ENCODE results near the gene CDKN2AIPNL.

CDKN2AIPNL gene

GRCh38 chr5:134370871-134371833 is 40.5 kb downstream of the CDKN2AIPNL start, which contains the start of gene UBE2B:
Gene UBE2B, plus strand, starts transcription at chr5:134371569. Its CDS starts 27 bp downstream, at chr5:134371596.
- no peaks in the 10 kb centered on the region for H3K27me3 ChIP-seq
- H3K4me3 ChIP-seq = peak within 1 kb of the TSS; percentile 81 to 99 (median 94)
- peaks cover 35 to 46% (median 41%) of the 10 kb centered on the region in 11 experiments for H4K20me1 ChIP-seq
- peak within 1 kb of the TSS; percentile 81 to 98 (median 92) for H3K4me2 ChIP-seq
- peak within 1 kb of the TSS; percentile 95 to 100 (median 99) for H3K9ac ChIP-seq
- H3K27ac ChIP-seq = peak within 1 kb of the TSS; percentile 96 to 100 (median 98)
- H3K4me1 ChIP-seq = peaks cover 20 to 42% (median 38%) of the 10 kb centered on the region in 10 experiments
- peak in 7 of 11 experiments; percentile 19 to 76 (median 43); a peak in 8 of 22 replicates for TF ChIP-seq Cebpa-rat (IDR thresholded peaks at IDR 0.05)
- H3K9me3 ChIP-seq (replicated peaks in 1 of 11) = peaks cover 0 to 12% (median 9%) of the 10 kb centered on the region in 11 experiments; a peak in 10 of 22 replicates
- H3K36me3 ChIP-seq = peaks cover 14 to 32% (median 24%) of the 10 kb centered on the region in 11 experiments

GRCh38 chr5:134370311-134370870 is 41.3 kb downstream of the CDKN2AIPNL start:
- peaks cover 10 to 25% (median 18%) of the 10 kb centered on the region in 11 experiments for H3K36me3 ChIP-seq
- H3K27ac ChIP-seq = peak overlapping the region; percentile 96 to 100 (median 98)
- peaks cover 0 to 12% (median 9%) of the 10 kb centered on the region in 11 experiments; a peak in 10 of 22 replicates for H3K9me3 ChIP-seq (replicated peaks in 1 of 11)
- H3K4me2 ChIP-seq = peak overlapping the region; percentile 75 to 96 (median 86)
- H3K4me3 ChIP-seq = peak overlapping the region; percentile 81 to 99 (median 94)
- H3K27me3 ChIP-seq = no peaks in the 10 kb centered on the region
- H3K4me1 ChIP-seq = peaks cover 20 to 49% (median 42%) of the 10 kb centered on the region in 10 experiments
- peaks cover 30 to 39% (median 35%) of the 10 kb centered on the region in 11 experiments for H4K20me1 ChIP-seq
- TF ChIP-seq Cebpa-rat (IDR thresholded peaks at IDR 0.05) = no peak
- peak overlapping the region; percentile 95 to 100 (median 99) for H3K9ac ChIP-seq

GRCh38 chr5:134365604-134366003 is 46.1 kb downstream of the CDKN2AIPNL start:
- H3K36me3 ChIP-seq = peaks cover 0 to 22% (median 11%) of the 10 kb centered on the region in 11 experiments; a peak in 7 of 22 replicates
- H3K27me3 ChIP-seq = no peaks in the 10 kb centered on the region
- no peak overlapping the region for H3K27ac ChIP-seq
- TF ChIP-seq Cebpa-rat (IDR thresholded peaks at IDR 0.05) = no peak
- no peak overlapping the region; a peak in 1 of 20 replicates for H3K4me3 ChIP-seq
- H3K9me3 ChIP-seq (replicated peaks in 1 of 11) = peaks cover 0 to 12% (median 9%) of the 10 kb centered on the region in 11 experiments; a peak in 10 of 22 replicates
- no peaks in the 10 kb centered on the region; a peak in 1 of 22 replicates for H4K20me1 ChIP-seq
- H3K4me1 ChIP-seq = peaks cover 15 to 36% (median 27%) of the 10 kb centered on the region in 10 experiments
- no peak overlapping the region for H3K9ac ChIP-seq
- peak overlapping the region in 6 of 11 experiments; percentile 13 to 94 (median 87); a peak in 8 of 22 replicates for H3K4me2 ChIP-seq

GRCh38 chr5:134355681-134356080 is 56.0 kb downstream of the CDKN2AIPNL start:
- Histone ChIP-seq H3K9ac (no peak overlapping the region), H3K4me2 (no peak overlapping the region), H3K27ac (no peak overlapping the region), H3K4me1 (no peaks in the 10 kb centered on the region), H3K27me3 (no peaks in the 10 kb centered on the region), H3K9me3 (replicated peaks in 1 of 11) (no peaks in the 10 kb centered on the region), H3K36me3 (peaks cover 0 to 7% (median 0%) of the 10 kb centered on the region in 11 experiments; a peak in 3 of 22 replicates), H3K4me3 (no peak overlapping the region), H4K20me1 (no peaks in the 10 kb centered on the region; a peak in 1 of 22 replicates)
- no peak for TF ChIP-seq Cebpa-rat (IDR thresholded peaks at IDR 0.05)
